HUES6 (cell line): ENCODE data around the gene COL6A2.
"Not testable (repeated sequence)": the region's sequence is repeated elsewhere in the genome, so short reads cannot be mapped to it uniquely, and the experiment has no call there.

Experiments used
- H3K27ac ChIP-seq: 2 replicates; pipeline ENCODE4 v1.7.0; 2013; ENCODE audit warnings: low read depth, mild to moderate bottlenecking, low read length, inconsistent platforms
- H3K27me3 ChIP-seq: 2 replicates; pipeline ENCODE4 v1.6.1; 2013; ENCODE audit warnings: low read length; ENCODE audit not compliant: control insufficient read depth, insufficient read depth
- H3K36me3 ChIP-seq: 2 replicates; pipeline ENCODE4 v1.6.1; 2013; ENCODE audit warnings: low read length; ENCODE audit not compliant: control insufficient read depth, insufficient read depth
- H3K4me1 ChIP-seq: 2 replicates; pipeline ENCODE4 v1.6.1; 2013; ENCODE audit warnings: low read length; ENCODE audit not compliant: control insufficient read depth, insufficient read depth
- H3K4me3 ChIP-seq: 2 replicates; pipeline ENCODE4 v1.5.1; 2013; ENCODE audit warnings: low read depth, low read length
- H3K9ac ChIP-seq: one replicate; pipeline ENCODE4 v1.6.1; 2013; ENCODE audit warnings: mild to moderate bottlenecking, low read length
- H3K9me3 ChIP-seq: 2 replicates; pipeline ENCODE4 v1.6.1; 2013; ENCODE audit warnings: low read depth, low read length; ENCODE audit not compliant: control insufficient read depth, insufficient read depth

The COL6A2 gene

DNA sequence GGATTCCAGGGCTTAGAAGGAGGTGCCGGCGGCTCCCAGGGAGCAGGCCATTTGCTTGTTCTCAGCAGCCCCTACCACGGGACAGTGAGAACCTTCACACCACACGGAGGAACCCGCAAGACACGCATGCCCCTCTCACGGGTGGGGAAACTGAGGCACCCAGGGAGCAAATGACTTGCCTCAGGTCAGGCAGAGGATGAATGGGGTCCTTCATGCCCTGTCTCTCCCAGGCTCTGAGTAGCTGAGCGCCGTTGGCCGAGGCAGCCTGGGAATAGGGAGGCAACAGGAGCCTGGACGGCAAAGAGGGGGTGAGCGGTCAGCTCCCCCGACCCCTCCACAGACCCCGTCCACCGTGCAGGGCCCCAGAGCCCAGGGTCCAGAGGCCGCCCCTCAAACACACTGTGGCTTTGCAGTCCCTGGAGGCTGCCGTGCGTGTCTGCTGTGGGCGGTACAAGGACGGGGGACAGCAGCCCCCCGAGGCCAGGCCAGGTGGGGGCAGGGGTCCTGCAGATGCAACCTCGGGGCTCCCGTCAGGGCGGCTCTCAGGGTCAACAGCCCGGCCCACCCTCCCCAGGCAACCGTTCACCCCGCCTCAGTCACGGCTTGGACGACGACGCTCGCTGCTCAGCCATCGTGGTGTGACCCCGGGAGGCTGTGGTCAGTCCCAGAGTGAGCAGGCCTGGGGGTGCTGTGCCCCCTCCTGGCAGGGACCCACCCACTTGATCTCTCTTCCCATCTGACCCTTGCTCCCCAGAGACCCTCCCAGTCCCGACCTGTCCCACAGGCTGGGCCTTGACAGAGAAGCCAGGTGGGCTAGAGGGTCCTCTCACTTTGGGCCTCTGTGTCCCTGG lies 15.8 kb upstream of the COL6A2 start:
- no peaks in the 10 kb centered on the region; the same call in 1 of the 2 replicates for H3K4me1 ChIP-seq
- H3K27me3 ChIP-seq = no peaks in the 10 kb centered on the region
- H3K9ac ChIP-seq = no peak overlapping the region
- no peak overlapping the region for H3K27ac ChIP-seq
- no peak overlapping the region for H3K4me3 ChIP-seq
- H3K36me3 ChIP-seq = no peaks in the 10 kb centered on the region
- 0 out of 2 replicates have a peak, but pooled peaks cover 4% of the 10 kb centered on the region for H3K9me3 ChIP-seq

DNA sequence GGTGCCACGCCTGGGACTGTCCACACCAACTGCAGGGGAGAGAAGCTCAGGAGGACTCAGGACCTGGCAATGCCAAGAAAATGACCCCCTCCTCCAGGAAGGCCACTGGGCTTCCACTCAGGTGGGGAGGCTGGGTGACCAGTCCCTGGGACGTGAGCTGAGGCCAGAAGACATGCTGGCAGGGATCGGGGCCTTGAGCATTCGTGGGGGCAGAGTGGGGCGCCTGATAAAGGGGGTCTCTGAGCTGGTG lies 15.3 kb upstream of the COL6A2 start:
- Histone ChIP-seq H3K9ac (no peak overlapping the region), H3K4me1 (no peaks in the 10 kb centered on the region; the same call in 1 of the 2 replicates), H3K27me3 (no peaks in the 10 kb centered on the region), H3K4me3 (no peak overlapping the region), H3K36me3 (no peaks in the 10 kb centered on the region), H3K27ac (no peak overlapping the region), H3K9me3 (peaks cover 6% of the 10 kb centered on the region; the same call in 1 of the 2 replicates)

DNA sequence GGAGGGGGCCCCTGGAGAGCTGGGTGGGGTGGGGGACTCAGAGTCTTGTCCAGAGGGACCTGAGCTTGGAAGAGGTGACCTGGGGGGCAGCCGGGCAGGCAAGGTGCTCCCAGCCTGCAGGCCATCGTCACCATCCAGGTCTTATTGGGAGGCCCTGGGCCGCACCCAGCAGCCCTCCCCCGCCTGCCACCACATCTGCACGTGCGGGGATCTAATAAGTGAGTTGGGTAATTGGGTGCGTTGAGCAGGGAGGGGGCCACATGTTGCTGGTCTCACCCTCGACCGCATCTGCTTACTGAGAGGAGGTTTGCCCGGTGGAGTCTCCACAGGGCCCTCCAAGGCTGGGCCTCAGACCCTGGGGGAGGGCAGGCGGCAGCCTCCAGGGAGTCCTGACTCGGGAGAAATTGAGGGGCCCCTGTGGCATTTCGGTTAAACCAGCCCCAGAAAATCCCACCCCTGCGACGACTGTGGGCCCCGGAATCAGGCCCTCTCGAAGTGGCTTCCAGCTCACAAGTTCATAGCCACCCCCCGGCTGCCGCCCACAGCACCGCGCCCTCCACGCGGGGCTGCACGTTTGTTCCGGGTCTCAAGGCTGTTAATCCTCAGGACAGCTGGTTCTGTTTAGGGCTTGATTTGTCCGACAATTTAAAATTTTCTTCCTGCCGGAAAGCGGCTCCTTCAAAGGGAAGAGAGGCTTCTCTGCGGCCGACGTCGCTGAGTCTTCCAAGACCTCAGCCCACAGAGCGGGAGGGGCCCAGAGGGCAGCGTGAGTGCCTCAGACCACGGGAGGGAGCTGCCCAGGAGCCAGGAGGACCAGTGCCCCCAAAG lies 14.7 kb upstream of the COL6A2 start:
- peaks cover 9% of the 10 kb centered on the region; the same call in 1 of the 2 replicates for H3K9me3 ChIP-seq
- no peak overlapping the region for H3K4me3 ChIP-seq
- no peak overlapping the region for H3K27ac ChIP-seq
- no peaks in the 10 kb centered on the region for H3K27me3 ChIP-seq
- no peak overlapping the region for H3K9ac ChIP-seq
- no peaks in the 10 kb centered on the region; the same call in 1 of the 2 replicates for H3K4me1 ChIP-seq
- no peaks in the 10 kb centered on the region for H3K36me3 ChIP-seq

DNA sequence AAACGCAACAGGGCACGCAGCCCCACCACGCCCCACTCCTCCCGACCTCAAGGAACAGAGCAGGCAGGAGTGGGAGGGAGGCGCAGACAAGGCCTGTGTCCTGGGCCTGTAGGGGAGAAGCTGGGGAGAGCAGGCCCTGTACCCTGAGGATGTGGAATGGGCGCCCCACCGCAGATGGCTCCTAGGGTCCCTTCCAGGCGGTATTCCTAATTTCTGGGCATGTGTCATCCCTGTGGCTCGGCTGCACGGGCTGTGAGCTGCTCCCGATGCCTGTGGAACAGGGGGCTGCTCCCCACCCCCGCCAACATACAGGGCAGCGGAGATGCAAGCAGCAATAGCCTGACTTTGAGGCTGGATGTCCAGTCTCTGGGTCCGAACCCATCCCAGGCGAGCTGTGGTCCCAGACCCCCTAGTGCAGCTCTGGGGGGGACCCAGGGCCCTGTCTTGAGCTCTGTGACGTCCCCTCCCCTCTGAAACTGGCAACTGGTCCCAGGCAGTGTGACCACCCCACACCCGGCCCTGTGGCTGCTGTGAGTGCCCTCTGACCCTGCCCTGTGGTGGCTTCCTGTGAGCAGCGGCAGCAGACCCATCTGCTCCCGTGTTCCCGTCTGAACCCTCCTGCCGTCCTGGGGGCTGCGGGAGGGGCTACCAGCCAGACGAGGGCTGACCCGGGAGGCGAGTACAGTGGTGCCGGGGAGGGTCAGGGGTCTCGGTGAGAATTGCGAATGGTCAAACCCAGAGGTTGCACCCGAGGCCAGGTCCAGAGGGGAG lies 13.9 kb upstream of the COL6A2 start:
- H3K4me3 ChIP-seq = no peak overlapping the region
- H3K9ac ChIP-seq = no peak overlapping the region
- no peaks in the 10 kb centered on the region for H3K36me3 ChIP-seq
- H3K9me3 ChIP-seq = peaks cover 15% of the 10 kb centered on the region; the same call in 1 of the 2 replicates
- no peaks in the 10 kb centered on the region for H3K27me3 ChIP-seq
- H3K4me1 ChIP-seq = no peaks in the 10 kb centered on the region; the same call in 1 of the 2 replicates
- H3K27ac ChIP-seq = no peak overlapping the region

DNA sequence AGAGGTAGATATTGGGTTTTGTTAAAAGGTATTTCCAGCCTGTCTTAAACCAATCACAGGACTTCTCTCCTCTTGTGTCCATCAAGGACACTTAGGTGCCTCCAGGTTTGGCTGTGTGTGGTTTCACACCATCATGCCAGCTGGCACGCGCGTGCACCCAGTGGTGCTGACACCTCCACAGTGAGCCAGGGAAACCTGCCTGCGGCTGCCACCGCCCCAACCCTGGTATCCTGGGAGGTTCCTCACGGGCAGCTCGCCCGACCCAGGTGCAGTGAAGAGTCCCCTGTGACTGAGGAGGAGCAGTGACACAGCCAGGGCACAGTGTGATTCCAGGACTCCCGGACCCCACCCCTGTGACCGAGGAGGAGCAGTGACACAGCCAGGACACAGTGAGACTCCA lies 13.2 kb upstream of the COL6A2 start:
- Histone ChIP-seq H3K9ac (no peak overlapping the region), H3K36me3 (no peaks in the 10 kb centered on the region), H3K27me3 (no peaks in the 10 kb centered on the region), H3K9me3 (peaks cover 16% of the 10 kb centered on the region; the same call in 1 of the 2 replicates), H3K4me1 (no peaks in the 10 kb centered on the region; the same call in 1 of the 2 replicates), H3K4me3 (no peak overlapping the region), H3K27ac (no peak overlapping the region)

DNA sequence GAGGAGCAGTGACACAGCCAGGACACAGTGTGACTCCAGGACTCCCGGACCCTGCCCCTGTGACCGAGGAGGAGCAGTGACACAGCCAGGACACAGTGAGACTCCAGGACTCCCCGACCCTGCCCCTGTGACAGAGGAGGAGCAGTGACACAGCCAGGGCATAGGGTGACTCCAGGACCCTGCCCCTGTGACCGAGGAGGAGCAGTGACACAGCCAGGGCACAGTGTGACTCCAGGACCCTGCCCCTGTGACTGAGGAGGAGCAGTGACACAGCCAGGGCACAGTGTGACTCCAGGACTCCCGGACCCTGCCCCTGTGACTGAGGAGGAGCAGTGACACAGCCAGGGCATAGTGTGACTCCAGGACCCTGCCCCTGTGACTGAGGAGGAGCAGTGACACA lies 12.7 kb upstream of the COL6A2 start:
- H3K36me3 ChIP-seq, H3K27ac ChIP-seq, H3K9ac ChIP-seq, H3K4me3 ChIP-seq, H3K27me3 ChIP-seq, H3K4me1 ChIP-seq: not testable (repeated sequence)
- peaks cover 22% of the 10 kb centered on the region for H3K9me3 ChIP-seq

DNA sequence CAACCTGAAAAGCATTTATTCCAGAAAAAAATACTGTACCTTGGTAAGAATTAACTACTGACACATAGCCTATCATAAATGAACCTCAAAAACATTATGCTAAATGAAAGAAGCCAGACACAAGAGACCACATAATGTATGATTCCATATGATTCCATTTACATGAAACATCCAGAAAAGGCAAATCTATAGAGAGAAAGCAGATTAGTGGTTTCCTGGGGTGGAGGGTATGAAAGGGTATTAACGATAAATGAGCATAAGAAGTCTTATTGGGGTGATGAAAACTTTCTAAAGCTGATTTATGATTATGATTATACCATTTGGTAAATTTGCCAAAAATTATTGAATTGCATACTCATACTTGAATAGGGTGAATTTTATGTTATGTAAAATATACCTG lies 10.3 kb upstream of the COL6A2 start:
- peaks cover 37% of the 10 kb centered on the region for H3K9me3 ChIP-seq
- no peaks in the 10 kb centered on the region for H3K36me3 ChIP-seq
- H3K4me3 ChIP-seq = no peak overlapping the region
- no peak overlapping the region for H3K9ac ChIP-seq
- no peak overlapping the region for H3K27ac ChIP-seq
- no peaks in the 10 kb centered on the region for H3K27me3 ChIP-seq
- H3K4me1 ChIP-seq = no peaks in the 10 kb centered on the region; the same call in 1 of the 2 replicates

DNA sequence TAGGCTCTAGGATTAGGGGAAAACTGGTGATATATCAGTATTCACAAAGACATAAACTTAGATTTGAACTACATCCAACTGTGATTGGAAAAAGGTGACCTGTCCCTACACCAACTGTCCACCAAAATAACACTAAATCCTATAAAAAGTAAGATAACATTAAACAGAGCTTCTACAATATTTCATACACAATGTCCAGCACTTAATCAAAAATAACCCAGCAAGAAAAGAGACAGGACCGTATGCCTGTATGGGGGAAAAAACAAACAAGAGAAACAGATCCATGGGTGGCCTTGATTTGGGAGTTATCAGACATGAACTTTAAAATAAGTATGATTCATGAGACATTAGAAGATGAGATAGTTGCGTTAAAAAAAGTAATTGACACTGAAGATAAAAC lies 9.7 kb upstream of the COL6A2 start:
- H3K36me3 ChIP-seq = no peaks in the 10 kb centered on the region
- H3K4me3 ChIP-seq = no peak overlapping the region
- H3K4me1 ChIP-seq = no peaks in the 10 kb centered on the region; the same call in 1 of the 2 replicates
- peaks cover 42% of the 10 kb centered on the region for H3K9me3 ChIP-seq
- no peaks in the 10 kb centered on the region for H3K27me3 ChIP-seq
- H3K9ac ChIP-seq = no peak overlapping the region
- H3K27ac ChIP-seq = no peak overlapping the region

DNA sequence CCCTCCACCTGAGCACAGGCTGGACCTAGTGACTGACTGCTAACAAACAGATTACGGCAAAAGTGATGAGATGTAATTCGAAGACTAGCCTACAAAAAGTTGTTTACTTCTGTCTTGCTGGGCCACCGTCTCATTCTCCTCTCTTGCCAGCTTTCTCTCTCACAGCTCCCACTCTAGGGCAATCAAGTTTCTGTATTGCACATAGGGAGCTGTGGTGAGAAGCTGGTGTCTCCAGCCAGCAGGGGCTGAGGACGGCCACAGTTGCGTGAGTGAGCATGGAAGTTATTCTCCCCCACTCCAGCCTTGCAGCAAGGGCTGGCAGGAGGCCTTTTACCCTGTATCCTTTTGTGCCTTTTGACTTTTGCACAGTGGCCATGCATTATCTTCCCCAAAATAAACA lies 8.6 kb upstream of the COL6A2 start:
- Histone ChIP-seq H3K4me3 (no peak overlapping the region), H3K9me3 (peaks cover 53% of the 10 kb centered on the region), H3K36me3 (no peaks in the 10 kb centered on the region), H3K27ac (no peak overlapping the region), H3K27me3 (no peaks in the 10 kb centered on the region), H3K9ac (no peak overlapping the region), H3K4me1 (no peaks in the 10 kb centered on the region)

DNA sequence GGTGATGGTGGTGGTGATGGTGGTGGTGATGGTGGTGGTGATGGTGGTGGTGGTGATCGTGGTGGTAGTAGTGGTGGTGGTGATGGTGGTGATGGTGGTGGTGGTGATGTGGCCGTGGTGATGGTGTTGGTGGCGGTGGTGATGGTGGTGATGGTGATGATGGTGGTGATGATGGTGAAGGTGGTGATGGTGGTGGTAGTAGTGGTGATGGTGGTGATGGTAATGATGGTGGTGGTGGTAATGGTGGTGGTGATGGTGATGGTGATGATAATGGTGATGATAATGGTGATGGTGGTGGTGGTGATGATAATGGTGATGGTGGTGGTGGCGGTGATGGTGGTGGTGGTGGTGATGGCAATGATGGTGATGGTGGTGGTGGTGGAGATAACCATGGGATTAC lies 6.8 kb upstream of the COL6A2 start:
- H3K4me3 ChIP-seq = no peak overlapping the region
- H3K9me3 ChIP-seq = peaks cover 55% of the 10 kb centered on the region
- no peak overlapping the region for H3K9ac ChIP-seq
- no peaks in the 10 kb centered on the region for H3K36me3 ChIP-seq
- H3K27me3 ChIP-seq = no peaks in the 10 kb centered on the region
- no peak overlapping the region for H3K27ac ChIP-seq
- H3K4me1 ChIP-seq = no peaks in the 10 kb centered on the region
